IPS-18c (cell line): ENCODE results near the gene MRPL54.
A peak's percentile ranks its signal among the peaks of the same experiment; 100 is the strongest.
"Not testable (repeated sequence)": the region's sequence is repeated elsewhere in the genome, so short reads cannot be mapped to it uniquely, and the experiment has no call there.

Source experiments
- H3K4me3 ChIP-seq: 2 replicates; pipeline ENCODE4 v1.7.0; 2013; ENCODE audit warnings: low read depth, mild to moderate bottlenecking, low read length, moderate library complexity; ENCODE audit not compliant: insufficient read depth
- H3K9me3 ChIP-seq: one replicate; pipeline ENCODE4 v1.6.1; 2013; ENCODE audit warnings: mild to moderate bottlenecking, low read length, moderate library complexity; ENCODE audit not compliant: control insufficient read depth, insufficient read depth

MRPL54 gene

GRCh38 chr19:3736106-3736724 is 26.3 kb upstream of the MRPL54 start:
- no peak overlapping the region for H3K4me3 ChIP-seq

DNA sequence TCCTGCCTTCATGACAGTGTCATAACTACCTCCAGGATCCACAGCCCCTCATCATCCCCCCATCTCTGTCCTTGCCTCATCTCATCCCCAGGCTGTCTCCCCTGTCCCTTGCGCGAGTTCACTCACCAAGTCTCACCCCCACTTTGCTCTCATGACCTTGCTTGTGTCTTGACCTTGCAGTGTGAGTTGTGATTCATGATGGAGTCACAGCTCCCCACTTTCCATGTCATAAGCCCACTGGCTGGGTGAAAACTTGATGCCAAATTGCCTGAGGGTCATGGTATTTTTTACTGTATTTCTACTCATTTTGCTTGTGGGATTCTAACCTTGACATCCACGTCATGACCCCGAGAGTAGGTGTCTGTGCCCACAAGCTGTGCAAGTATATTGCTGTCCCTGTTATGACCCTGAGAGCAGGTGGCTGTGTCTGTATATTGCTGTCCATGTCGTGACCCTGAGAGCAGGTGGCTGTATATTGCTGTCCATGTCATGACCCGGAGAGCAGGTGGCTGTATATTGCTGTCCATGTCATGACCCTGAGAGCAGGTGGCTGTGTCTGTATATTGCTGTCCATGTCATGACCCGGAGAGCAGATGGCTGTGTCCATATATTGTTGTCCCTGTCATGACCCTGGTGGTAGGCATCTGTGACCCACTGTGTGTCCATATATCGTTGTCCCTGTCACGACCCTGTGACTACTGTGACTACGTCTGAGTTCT is 24.8 kb upstream of the MRPL54 start:
- no peak overlapping the region for H3K4me3 ChIP-seq
- no peaks in the 10 kb centered on the region for H3K9me3 ChIP-seq

More at GRCh38 chr19:3736106-3736724, 26.3 kb upstream of the MRPL54 start:
- no peaks in the 10 kb centered on the region for H3K9me3 ChIP-seq

DNA sequence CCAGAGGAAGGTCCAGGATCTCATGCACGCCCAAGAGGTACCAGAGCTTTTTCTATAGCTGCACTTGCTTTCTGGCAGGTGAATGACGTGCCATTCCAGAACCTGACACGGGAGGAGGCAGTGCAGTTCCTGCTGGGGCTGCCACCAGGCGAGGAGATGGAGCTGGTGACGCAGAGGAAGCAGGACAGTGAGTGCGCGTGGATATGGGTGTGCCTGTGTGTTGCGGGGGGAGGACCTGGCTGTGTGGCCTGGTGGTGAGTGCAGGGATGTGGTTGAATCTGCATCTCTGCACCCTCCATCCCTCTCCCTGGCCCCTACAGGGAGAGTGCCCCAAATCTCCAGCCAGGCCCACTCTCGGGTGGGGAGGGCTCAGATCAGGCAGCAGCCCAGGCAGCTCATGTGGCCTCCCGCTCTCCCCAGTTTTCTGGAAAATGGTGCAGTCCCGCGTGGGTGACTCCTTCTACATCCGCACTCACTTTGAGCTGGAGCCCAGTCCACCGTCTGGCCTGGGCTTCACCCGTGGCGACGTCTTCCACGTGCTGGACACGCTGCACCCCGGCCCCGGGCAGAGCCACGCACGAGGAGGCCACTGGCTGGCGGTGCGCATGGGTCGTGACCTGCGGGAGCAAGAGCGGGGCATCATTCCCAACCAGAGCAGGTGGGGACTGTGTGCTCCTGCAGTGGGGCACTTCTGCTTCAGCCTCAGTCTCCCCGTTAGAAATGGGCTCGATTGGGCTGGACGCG is 23.8 kb upstream of the MRPL54 start:
- H3K4me3 ChIP-seq = no peak overlapping the region
- H3K9me3 ChIP-seq = no peaks in the 10 kb centered on the region

GRCh38 chr19:3740431-3740830 is 22.1 kb upstream of the MRPL54 start:
- no peak overlapping the region for H3K4me3 ChIP-seq
- H3K9me3 ChIP-seq = no peaks in the 10 kb centered on the region

- no peaks in the 10 kb centered on the region for H3K9me3 ChIP-seq
Observed at GRCh38 chr19:3743486-3743885, 19.0 kb upstream of the MRPL54 start.

DNA sequence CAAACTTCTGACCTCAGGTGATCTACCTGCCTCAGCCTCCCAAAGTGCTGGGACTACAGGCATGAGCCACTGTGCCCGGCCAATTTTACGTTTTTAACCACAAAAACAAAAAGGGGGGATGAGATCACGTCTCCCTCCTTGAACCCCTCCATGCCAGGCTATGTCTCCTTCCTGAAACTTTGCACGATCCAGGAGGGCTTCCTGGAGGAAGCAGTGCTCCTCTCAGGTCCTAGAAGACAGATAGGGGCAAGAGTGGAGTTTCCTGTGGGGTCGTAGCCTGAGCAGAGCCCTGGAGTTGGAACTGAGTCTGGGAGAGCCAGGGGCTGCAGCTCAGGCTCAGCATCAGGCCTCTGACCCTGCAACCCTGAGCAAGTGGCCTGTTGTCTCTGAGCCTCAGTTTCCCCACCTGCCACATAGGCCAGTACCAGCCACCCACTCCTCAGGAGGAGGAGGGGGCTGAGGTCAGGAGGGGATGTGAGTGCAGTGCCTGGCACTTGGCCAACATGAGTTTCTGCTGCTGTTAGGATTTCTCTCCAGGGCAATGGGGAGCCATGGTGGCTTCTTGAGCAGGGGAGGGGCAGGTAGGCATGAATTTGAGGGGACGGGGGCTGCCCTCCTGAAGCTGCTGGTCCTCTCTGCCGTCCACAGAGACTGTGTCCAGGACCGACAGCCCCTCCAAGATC is 17.0 kb upstream of the MRPL54 start:
- Histone ChIP-seq H3K4me3 (no peak overlapping the region), H3K9me3 (no peaks in the 10 kb centered on the region)

More at GRCh38 chr19:3743486-3743885, 19.0 kb upstream of the MRPL54 start:
- no peak overlapping the region for H3K4me3 ChIP-seq

DNA sequence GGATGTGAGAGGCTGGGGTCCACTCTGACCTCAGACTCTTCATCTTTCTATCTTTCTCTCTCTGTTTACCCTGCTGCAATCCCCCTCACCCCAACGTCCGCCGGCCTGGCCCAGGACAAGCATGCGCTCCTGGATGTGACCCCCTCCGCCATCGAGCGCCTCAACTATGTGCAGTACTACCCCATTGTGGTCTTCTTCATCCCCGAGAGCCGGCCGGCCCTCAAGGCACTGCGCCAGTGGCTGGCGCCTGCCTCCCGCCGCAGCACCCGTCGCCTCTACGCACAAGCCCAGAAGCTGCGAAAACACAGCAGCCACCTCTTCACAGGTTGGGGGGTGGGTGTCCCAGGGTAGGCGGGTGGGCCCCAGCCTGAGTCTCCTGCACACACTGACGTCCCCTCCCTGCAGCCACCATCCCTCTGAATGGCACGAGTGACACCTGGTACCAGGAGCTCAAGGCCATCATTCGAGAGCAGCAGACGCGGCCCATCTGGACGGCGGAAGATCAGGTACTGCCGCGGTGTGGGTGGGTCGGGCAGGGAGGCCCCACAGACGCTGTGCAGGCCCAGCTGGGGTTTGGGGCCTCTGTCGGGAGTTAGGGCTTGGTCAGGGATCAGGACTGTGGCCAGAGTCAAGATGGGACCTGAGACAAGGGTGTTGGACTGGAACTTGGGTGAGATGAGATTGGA is 16.0 kb upstream of the MRPL54 start:
- H3K9me3 ChIP-seq = no peaks in the 10 kb centered on the region
- no peak overlapping the region for H3K4me3 ChIP-seq

- Histone ChIP-seq H3K9me3 (no peaks in the 10 kb centered on the region), H3K4me3 (no peak overlapping the region)
Observed at GRCh38 chr19:3748965-3749364, 13.5 kb upstream of the MRPL54 start.

- Histone ChIP-seq H3K4me3 (no peak overlapping the region), H3K9me3 (no peaks in the 10 kb centered on the region)
Observed at GRCh38 chr19:3750211-3750610, 12.3 kb upstream of the MRPL54 start.

GRCh38 chr19:3751236-3751635 is 11.2 kb upstream of the MRPL54 start:
- H3K9me3 ChIP-seq = no peaks in the 10 kb centered on the region
- no peak overlapping the region for H3K4me3 ChIP-seq

GRCh38 chr19:3752492-3752891 is 10.0 kb upstream of the MRPL54 start:
- Histone ChIP-seq H3K9me3 (no peaks in the 10 kb centered on the region), H3K4me3 (no peak overlapping the region)

GRCh38 chr19:3753631-3754410 is 8.7 kb upstream of the MRPL54 start:
- H3K4me3 ChIP-seq = no peak overlapping the region
- H3K9me3 ChIP-seq = no peaks in the 10 kb centered on the region

DNA sequence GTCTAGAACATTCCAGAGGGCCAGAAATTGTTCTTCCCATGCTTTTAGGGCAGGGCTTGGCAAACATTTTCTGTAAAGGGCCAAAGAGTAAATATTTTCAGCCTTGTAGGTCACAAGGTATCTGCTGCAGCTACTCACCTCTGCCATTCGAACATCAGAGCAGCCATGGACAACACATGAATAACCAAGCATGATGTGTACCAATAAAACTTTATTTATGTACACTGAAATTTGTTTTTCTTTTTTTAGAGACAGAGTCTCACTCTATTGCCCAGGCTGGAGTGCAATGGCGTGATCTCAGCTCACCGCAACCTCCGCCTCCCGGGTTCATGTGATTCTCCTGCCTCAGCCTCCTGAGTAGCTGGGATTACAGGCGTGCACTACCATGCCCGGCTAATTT is 4.8 kb upstream of the MRPL54 start:
- not testable (repeated sequence) for H3K9me3 ChIP-seq, H3K4me3 ChIP-seq

- H3K9me3 ChIP-seq = not testable (repeated sequence)
Observed at GRCh38 chr19:3758297-3758696, 4.2 kb upstream of the MRPL54 start.

GRCh38 chr19:3759482-3760254 is 2.8 kb upstream of the MRPL54 start:
- Histone ChIP-seq H3K4me3 (no peak overlapping the region), H3K9me3 (no peaks in the 10 kb centered on the region)

More at GRCh38 chr19:3758297-3758696, 4.2 kb upstream of the MRPL54 start:
- H3K4me3 ChIP-seq = not testable (repeated sequence)

- Histone ChIP-seq H3K9me3 (no peaks in the 10 kb centered on the region), H3K4me3 (peak overlapping the region; percentile 60)
Observed at GRCh38 chr19:3760871-3761361, 1.6 kb upstream of the MRPL54 start.
